GM21515 (cell line): ENCODE measurements around the gene MRPL18.
"Not testable (repeated sequence)": the region's sequence is repeated elsewhere in the genome, so short reads cannot be mapped to it uniquely, and the experiment has no call there.

Source experiments
- ATAC-seq: cut with Tn5 transposase; IDR thresholded peaks from one replicate; pipeline ENCODE4 v1.9.1; 2021; ENCODE audit not compliant: unreplicated experiment

The MRPL18 gene

GRCh38 chr6:159772196-159772595 is 18.1 kb upstream of the MRPL18 start:
- ATAC-seq: no peak

- ATAC-seq: no peak
These were observed 12.9 kb upstream of the MRPL18 start for GRCh38 chr6:159777240-159777904.

GRCh38 chr6:159778131-159778530 is 12.1 kb upstream of the MRPL18 start:
- no peak for ATAC-seq

- no peak for ATAC-seq
These were observed 11.6 kb upstream of the MRPL18 start for GRCh38 chr6:159778542-159779103.

GRCh38 chr6:159788276-159788675 is 2.0 kb upstream of the MRPL18 start:
- no peak for ATAC-seq

- ATAC-seq: peak; percentile 10
These were observed 1.4 kb upstream of the MRPL18 start for GRCh38 chr6:159788753-159789376.

GRCh38 chr6:159789377-159790148 is 704 bp upstream of the MRPL18 start, which contains the start of gene TCP1:
Gene TCP1, minus strand, starts transcription at chr6:159789602. Its CDS starts 134 bp downstream, at chr6:159789468.
- ATAC-seq: peak; percentile 69

- ATAC-seq: no peak
These were observed 810 bp downstream of the MRPL18 start for GRCh38 chr6:159790956-159791598.

- not testable (repeated sequence) for ATAC-seq
These were observed 4.7 kb downstream of the MRPL18 start for GRCh38 chr6:159794976-159795375.

GRCh38 chr6:159797554-159797953 is 7.3 kb downstream of the MRPL18 start:
- no peak for ATAC-seq

GRCh38 chr6:159800141-159800865 is 10.0 kb downstream of the MRPL18 start, which contains the start of gene PNLDC1:
Gene PNLDC1, plus strand, starts transcription at chr6:159800276. Its CDS starts 32 bp downstream, at chr6:159800308.
- no peak for ATAC-seq

GRCh38 chr6:159801935-159802334 is 11.7 kb downstream of the MRPL18 start:
- no peak for ATAC-seq

- ATAC-seq: no peak
These were observed 14.2 kb downstream of the MRPL18 start for GRCh38 chr6:159804504-159804903.

GRCh38 chr6:159805440-159806020 is 15.3 kb downstream of the MRPL18 start:
- no peak for ATAC-seq

- no peak for ATAC-seq
These were observed 15.8 kb downstream of the MRPL18 start for GRCh38 chr6:159806021-159806458.

GRCh38 chr6:159807150-159807858 is 17.0 kb downstream of the MRPL18 start:
- ATAC-seq: no peak

GRCh38 chr6:159808647-159809046 is 18.4 kb downstream of the MRPL18 start:
- ATAC-seq: no peak

GRCh38 chr6:159809149-159809548 is 18.9 kb downstream of the MRPL18 start:
- no peak for ATAC-seq

GRCh38 chr6:159813781-159814180 is 23.5 kb downstream of the MRPL18 start:
- no peak for ATAC-seq
